Stimulated activated naive CD4-positive, alpha-beta T cell (primary cell): Measurements from ENCODE around the gene TSPAN4.
A peak's percentile ranks its signal among the peaks of the same experiment; 100 is the strongest.

Experiments
- DNase-seq, 6 experiments: peaks; one replicate each; lab custom pipeline; 2025; lab: John Stamatoyannopoulos, UW

TSPAN4 gene, protein sequence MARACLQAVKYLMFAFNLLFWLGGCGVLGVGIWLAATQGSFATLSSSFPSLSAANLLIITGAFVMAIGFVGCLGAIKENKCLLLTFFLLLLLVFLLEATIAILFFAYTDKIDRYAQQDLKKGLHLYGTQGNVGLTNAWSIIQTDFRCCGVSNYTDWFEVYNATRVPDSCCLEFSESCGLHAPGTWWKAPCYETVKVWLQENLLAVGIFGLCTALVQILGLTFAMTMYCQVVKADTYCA

DNA sequence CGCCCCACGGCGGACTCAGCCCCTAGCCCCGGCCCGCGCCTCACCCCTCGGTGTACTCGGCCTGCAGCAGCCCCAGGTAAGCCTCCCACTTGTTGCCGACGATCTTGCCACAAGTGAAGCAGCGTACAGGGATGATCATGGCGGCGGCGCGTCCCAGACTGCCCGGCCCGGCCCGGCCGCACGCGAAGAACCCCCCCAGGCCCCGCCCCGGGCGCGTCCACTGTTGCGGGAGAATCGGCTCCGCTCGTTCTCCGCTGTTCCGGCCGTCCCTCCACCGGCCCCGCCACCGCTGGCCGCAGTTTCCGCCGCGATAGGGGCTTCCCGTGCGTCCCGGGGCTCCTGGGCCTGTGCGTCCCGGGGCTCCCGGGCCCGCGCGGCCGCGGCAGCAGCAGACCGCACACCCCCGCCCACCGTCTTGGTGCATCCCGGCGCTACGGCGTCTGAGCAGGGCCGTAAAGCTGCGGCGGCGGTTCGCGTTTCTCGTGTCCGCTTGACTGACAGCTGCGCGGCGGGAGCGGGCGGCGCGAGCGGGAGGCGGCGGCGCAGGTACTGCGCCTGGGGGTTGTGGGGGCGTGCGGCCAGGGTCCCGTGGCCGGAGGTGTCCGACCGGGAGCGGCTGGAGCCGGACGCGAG, at the start of gene TSPAN4, which contains the start of gene POLR2L:
TSS of gene TSPAN4 (plus strand) at position 483 of the 633 bp plus-strand sequence. CDS start 7,453 bp downstream, outside the sequence.
TSS of gene POLR2L (minus strand) at position 160 of the 633 bp plus-strand sequence. CDS start at position 139, 21 bp downstream.
- peak; percentile 64 to 91 (median 80) for DNase-seq

GRCh38 chr11:792873-793272, 49.8 kb upstream of the TSPAN4 start:
- no peak for DNase-seq

GRCh38 chr11:793556-793955, 49.1 kb upstream of the TSPAN4 start:
- DNase-seq: no peak

DNA sequence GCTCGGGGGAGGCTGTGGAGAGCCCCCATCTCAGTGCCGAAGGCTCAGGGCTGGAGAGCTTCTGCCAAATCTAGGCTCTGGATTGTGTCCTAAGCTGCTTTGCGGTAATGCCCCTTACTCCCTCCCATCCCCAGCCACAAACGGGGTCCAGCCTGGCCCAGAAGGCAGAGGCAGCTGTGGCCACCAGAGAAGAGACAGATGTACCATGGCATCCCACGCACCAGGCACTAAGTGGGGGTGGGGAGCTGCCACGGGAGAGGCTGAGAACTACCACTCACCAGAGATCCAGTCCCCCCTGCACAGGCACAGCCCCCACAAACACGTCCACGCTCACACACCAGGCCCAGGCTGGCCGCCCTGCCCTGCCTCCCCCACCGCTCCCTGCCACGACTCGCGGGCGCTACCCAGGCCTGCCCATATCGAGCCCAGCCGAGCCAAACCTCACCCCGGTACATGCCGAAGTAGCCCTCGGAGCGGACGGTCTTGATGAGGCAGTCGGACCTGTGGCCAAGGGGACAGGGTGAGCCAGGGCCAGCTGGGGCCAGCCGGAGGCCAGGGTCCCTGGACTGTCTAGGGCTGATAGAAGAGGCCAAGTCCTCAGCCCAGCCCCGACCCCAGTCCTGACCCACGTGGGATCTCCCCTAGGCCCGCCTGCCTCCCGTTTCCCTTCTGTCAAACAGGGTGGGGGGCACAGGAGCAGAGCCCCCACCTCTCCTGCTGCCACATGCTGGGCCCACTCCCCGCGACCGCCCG, 48.5 kb upstream of the TSPAN4 start:
- no peak for DNase-seq

DNA sequence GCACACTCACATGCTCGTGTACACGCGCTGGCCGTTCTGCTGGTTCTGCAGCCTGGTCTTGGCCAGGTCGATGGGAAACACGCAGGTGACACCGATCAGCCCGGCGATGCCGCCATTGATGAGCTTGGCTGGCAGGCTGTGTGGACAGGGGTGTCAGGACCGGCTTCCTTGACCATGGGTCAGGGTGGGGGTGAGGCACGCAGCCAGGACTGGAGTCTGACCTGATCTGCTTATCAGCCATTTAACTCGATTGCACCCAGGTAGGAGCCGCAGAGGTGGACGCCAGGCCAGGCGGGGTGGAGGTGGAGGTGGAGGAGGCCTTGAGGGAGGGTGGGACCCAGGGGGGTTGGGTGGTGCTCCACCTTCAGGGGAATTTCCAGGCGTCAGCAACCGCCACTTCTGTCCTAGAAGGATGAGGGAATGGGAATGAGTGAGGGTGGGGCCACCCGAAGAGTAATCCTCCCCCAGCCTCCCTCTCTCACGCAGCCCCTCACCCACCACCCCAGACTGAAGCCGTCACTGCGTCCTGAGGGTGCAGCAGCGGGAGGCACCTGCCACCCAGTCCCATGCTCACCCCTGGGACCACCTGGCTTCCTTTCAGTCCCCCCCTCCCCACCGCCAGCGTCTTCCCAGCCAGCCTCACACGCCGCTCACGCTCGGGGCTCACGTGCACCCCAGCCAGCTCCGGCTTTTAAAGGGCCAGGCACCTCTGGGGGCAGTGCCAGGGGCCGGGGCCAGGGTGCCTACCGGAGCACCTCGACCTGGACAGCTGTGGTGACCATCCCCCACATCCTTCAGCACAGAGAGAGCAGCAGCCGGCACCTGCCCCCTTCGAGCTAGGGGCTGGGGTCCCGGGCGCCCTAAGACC, 47.7 kb upstream of the TSPAN4 start:
- no peak for DNase-seq

DNA sequence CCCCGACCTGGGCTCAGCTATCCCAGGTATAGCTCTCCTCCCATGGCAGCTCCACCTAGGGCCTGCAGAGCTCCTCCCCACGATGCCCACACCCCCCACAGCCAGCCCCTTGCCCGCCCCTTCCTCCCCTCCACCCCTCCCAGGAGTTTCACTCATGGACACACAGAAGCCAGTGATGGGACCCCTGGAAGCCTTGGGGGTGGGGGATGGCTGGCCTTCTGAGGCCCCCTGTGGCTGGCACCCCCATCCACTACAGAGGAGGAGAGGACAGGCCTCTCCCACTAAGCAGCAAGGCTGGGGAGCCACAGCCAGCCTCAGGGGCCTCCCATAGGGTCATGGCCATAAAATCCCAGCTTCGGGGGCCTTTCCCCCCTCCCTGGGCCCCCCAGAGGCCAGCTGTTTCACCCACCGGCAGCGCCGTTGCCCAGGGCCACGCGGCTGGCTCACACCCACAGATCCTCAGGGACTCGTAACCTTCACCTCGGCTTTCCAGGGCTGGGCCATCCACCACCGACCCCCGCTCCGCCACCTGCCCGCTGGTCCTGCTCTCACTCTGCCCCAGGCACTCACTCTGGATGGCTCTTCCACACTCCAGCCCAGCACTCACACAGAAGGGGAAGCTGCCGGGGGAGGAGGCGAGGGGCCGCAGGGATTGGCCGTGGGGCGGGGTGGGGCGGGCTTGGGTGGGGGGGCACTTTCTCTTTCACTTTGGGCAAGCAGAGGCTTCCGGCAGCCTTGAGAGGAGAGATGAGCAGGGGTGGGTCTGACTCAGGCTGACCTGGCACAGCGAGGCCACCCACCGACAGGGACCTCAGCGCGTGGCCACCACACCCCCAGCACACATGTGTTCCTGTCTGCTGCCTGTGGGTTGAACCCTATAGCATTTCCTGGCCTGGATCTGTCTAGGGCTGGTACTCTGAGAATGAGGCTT, 46.8 kb upstream of the TSPAN4 start:
- DNase-seq: peak; percentile 69 to 84 (median 80)

- DNase-seq: no peak
These were observed 45.9 kb upstream of the TSPAN4 start for GRCh38 chr11:796565-797295.

DNA sequence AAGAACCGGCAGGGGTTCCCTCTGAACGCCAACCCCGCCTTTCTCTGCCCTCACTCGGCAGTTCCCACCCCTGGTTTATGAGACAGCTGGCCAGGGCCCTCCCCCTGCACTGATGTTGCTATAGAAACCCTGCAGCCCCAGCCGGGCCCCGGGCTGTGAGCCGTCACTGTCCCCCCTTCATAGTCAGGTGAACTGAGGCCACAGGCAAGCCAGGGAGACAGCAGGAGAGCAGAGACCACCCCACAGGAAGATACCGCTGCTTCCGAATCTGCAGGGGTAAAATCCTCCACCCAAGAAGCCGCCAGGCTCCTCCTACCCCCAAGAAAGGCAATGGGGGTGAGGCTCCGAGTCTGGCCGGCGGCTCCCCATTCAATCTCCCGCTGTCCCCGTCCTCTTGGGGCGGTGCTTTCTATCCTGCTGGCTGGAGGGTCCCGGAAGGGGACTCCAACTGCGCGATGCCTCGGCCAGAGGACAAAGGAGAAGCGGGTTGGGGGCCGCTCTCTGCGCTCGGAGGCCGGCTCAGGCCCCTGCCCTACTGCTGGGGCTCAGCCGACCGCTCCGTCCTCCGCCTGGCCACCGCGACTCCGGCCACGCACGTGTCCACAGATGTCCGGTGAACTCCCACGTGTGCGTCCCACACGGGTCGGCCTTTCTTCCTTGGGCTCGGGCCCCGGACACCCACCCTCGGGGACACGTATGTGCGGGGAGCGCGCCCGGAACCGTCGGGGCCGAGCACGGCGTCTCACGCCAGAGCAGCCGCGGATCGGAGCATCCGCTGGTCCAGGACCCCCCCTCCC, 45.2 kb upstream of the TSPAN4 start:
- DNase-seq: peak; percentile 62 to 81 (median 75)

GRCh38 chr11:798093-798713, 44.4 kb upstream of the TSPAN4 start, which contains the start of gene SLC25A22:
Gene SLC25A22 (minus strand): TSS chr11:798281. CDS start chr11:795006, 3,275 bp downstream.
- DNase-seq: peak; percentile 58 to 82 (median 76)

GRCh38 chr11:799641-800316, 42.9 kb upstream of the TSPAN4 start:
- DNase-seq: no peak

DNA sequence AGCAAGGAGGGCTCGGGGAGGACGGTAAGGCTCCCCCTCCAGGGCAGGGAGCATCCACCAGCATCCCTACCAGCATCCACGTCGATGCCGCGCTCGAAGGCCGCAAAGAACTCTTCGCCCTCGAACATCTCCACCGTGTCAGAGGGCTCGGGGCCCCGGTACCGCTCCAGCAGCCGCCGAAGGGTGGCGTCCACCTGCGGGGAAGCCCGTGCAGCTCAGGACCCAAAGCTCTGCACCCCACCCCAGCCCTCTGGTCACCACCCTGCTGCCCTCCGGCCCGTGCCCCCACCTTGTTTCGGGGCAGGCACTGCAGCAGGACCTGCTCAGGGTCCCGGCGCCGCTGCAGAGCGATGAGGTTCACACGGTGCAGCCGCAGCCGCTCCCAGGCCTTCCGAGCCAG, 42.2 kb upstream of the TSPAN4 start:
- no peak for DNase-seq

DNA sequence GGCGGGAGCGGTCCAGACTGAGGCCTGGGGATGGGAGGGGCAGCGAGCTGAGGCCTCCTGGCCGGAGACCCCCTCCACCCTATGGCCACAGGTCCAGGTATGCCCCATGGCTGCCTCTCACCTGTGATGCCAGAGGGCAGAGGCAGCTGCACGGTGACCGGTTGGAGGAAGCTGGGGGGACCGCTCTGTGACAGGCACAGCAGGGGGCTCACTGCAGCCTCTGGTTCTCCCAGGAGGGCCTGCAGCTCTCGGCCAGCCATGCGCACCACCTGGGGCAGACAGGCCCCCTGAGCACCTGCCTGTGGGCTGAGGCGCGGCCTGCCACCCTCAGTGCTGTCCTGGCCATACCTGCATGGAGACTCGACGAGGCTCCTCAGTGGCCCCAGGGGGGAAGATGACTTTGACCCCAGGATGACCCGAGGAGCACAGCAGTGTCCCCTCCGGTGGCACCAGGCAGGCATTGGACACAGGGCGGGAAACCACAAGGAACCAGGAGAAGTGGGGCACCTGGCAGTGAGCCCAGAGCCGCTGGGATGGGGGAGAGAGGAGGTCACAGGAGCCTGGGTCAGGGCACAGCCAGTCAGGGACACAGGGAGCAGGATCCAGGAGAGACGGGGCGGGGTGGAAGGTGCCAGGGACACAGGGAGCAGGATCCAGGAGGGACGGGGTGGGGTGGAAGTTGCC, 41.4 kb upstream of the TSPAN4 start:
- no peak for DNase-seq

- no peak for DNase-seq
These were observed 40.5 kb upstream of the TSPAN4 start for GRCh38 chr11:802018-802617.

- DNase-seq: no peak
These were observed 39.8 kb upstream of the TSPAN4 start for GRCh38 chr11:802693-803466.

DNA sequence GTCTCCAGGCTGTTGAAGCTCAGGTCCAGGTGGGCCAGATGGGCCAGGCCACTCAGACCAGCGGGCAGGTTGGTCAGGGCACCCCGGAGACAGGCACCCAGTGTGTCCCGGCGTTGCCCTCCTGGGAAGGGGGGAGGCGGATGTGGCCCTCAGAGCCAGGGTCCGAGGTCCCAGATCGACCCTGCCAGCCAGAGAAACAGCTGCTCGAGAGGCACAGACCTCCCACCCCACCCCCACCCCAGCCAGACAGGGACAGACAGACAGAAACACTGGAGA, 39.2 kb upstream of the TSPAN4 start:
- DNase-seq: no peak

GRCh38 chr11:803770-804598, 38.7 kb upstream of the TSPAN4 start:
- DNase-seq: no peak
